Prostate gland (tissue), 2 donors: ENCODE data around the gene RAB1B.

Experiments used
- CTCF ChIP-seq, 4 experiments: fragments of 200-600 bp in 2 of 4; fragments of 450-650 bp in 2 of 4; sonication (generic) in 2 of 4; IDR thresholded peaks; 1 replicate in 3 of 4; 2 replicates in 1 of 4; pipeline ENCODE4 v1.5.1; 2016 to 2019; ENCODE audit warnings: antibody characterized with exemption in 4 of 4, mild to moderate bottlenecking in 2 of 4, moderate library complexity in 2 of 4
- POLR2A ChIP-seq: fragments of 450-650 bp; IDR thresholded peaks from one replicate; pipeline ENCODE4 v1.6.1; 2016; ENCODE audit warnings: antibody characterized with exemption, mild to moderate bottlenecking

GRCh38 chr11:66310324-66310723 is 41.9 kb downstream of the RAB1B start:
- no peak for TF ChIP-seq CTCF (IDR thresholded peaks at IDR 0.05)
- TF ChIP-seq POLR2A = no peak
